GM12878 (cell line): ENCODE measurements around the gene TBX10. TPM values are rescaled to one million over a fixed set of nuclear protein-coding genes. Genes with fewer than 3 reads are reported as not detected.

Source experiments
- ATAC-seq: fragments of 200-7000 bp; cut with Tn5 transposase; 3 replicates; pipeline ENCODE4 v1.9.1; 2020; ENCODE audit warnings: mild to moderate bottlenecking, moderate library complexity
- BruUV-seq: library from RNA; stranded (reverse); fragments of 400-500 nt; replicated peaks from 2 replicates; lab custom pipeline; 2021; lab: Mats Ljungman, UMichigan
- CTCF ChIA-PET: fragments of 300-600 bp; sonication (Branson Sonifier 250); formaldehyde crosslinking; extraction: SDS; loops from one replicate; lab custom pipeline; 2021; ENCODE audit warnings: inconsistent platforms; lab: Yijun Ruan, JAX
- POLR2A ChIA-PET: fragments of 350-600 bp; formaldehyde crosslinking; extraction: SDS; loops from one replicate; lab custom pipeline; 2021; ENCODE audit warnings: inconsistent platforms; lab: Charles Lee
- RAD21 ChIA-PET: fragments of 300-600 bp; sonication (Branson Sonifier 250); formaldehyde crosslinking; loops from one replicate; lab custom pipeline; 2023; ENCODE audit warnings: antibody characterized with exemption; ENCODE audit not compliant: unreplicated experiment; lab: Charles Lee
- SMC1A ChIA-PET: fragments of 300-600 bp; sonication (Branson Sonifier 250); formaldehyde crosslinking; loops from one replicate; lab custom pipeline; 2023; ENCODE audit not compliant: unreplicated experiment, uncharacterized antibody; lab: Charles Lee
- DNase-seq: peaks from one replicate; pipeline ENCODE4 v3.0.0-alpha.2; 2011; ENCODE audit warnings: low read depth, low spot score
- FAIRE-seq: peaks from 3 replicates; lab custom pipeline; 2011; peaks lifted over from hg19 to GRCh38; lab: Jason Lieb, UNC
- H2AFZ ChIP-seq: 2 replicates; pipeline ENCODE4 v1.6.0; 2011; ENCODE audit warnings: low read depth, low read length, control low read depth; ENCODE audit not compliant: control insufficient read depth
- H3K27ac ChIP-seq: 2 replicates; pipeline ENCODE4 v1.5.1; 2011; ENCODE audit warnings: control low read depth; ENCODE audit not compliant: control insufficient read depth, insufficient read depth
- H3K27me3 ChIP-seq, 2 experiments: replicated peaks in 1 of 2; 2 replicates each; pipeline versions ENCODE4 v1.6.0 to v1.6.1; 2011; ENCODE audit warnings: low read length in 1 of 2; ENCODE audit not compliant: control insufficient read depth in 2 of 2, insufficient read depth in 2 of 2
- H3K36me3 ChIP-seq, 2 experiments: 2 replicates each; pipeline ENCODE4 v1.5.1; 2011; ENCODE audit warnings: low read length in 1 of 2; ENCODE audit not compliant: control insufficient read depth in 2 of 2, insufficient read depth in 2 of 2
- H3K4me1 ChIP-seq: 2 replicates; pipeline ENCODE4 v1.6.1; 2011; ENCODE audit warnings: mild to moderate bottlenecking, low read length, moderate library complexity, mixed read lengths; ENCODE audit not compliant: control insufficient read depth, insufficient read depth
- H3K4me2 ChIP-seq: 2 replicates; pipeline ENCODE4 v1.6.0; 2011; ENCODE audit warnings: control low read depth; ENCODE audit not compliant: control insufficient read depth, insufficient read depth
- H3K4me3 ChIP-seq: fragments of 200-600 bp; sonication (generic); 2 replicates; pipeline ENCODE4 v1.5.1; 2016
- H3K79me2 ChIP-seq: 2 replicates; pipeline ENCODE4 v1.6.0; 2011; ENCODE audit warnings: low read length; ENCODE audit not compliant: control insufficient read depth, insufficient read depth
- H3K9ac ChIP-seq: 2 replicates; pipeline ENCODE4 v1.8.0; 2011; ENCODE audit warnings: low read length, control low read depth, mixed read lengths; ENCODE audit not compliant: control insufficient read depth, insufficient read depth
- H3K9me3 ChIP-seq: replicated peaks from 3 replicates; pipeline ENCODE4 v1.5.1; 2011; ENCODE audit warnings: mild to moderate bottlenecking, low read length; ENCODE audit not compliant: control insufficient read depth, insufficient read depth
- H4K20me1 ChIP-seq: 2 replicates; pipeline ENCODE4 v1.6.0; 2011; ENCODE audit not compliant: control insufficient read depth, insufficient read depth
- MTA3 ChIP-seq: IDR thresholded peaks from 2 replicates; pipeline ENCODE4 v1.6.1; 2012; ENCODE audit warnings: low read length, inconsistent platforms, borderline replicate concordance
- WGBS: methylation state at CpG from one replicate; pipeline ENCODE4 v1.1.6; 2016; ENCODE audit warnings: low lambda C conversion rate; ENCODE audit not compliant: insufficient replicate concordance, insufficient coverage; ENCODE audit errors: missing lambda C conversion rate; 5-methylcytosine and 5-hydroxymethylcytosine counted together
- in situ Hi-C: fragments of 300-500 bp; cut with MboI; formaldehyde crosslinking; loops from 9 replicates; pipeline ENCODE4 v1.14.3; 2018; ENCODE audit warnings: mixed read lengths
- intact Hi-C: fragments of 100-400 bp; cut with micrococcal nuclease; formaldehyde crosslinking; loops from one replicate; pipeline ENCODE4 v1.14.2; 2022; ENCODE audit not compliant: unreplicated experiment
- polyA plus RNA-seq, 11 experiments: library from polyadenylated mRNA; depleted of rRNA in 4 of 11; unstranded in 6 of 11; stranded (reverse) in 5 of 11; fragments of >200 nt; fragmentation: Nextera tagmentation in 4 of 11; fragmentation: Illumina TruSeq in 1 of 11; extraction: Ambion mirVana in 4 of 11; extraction: Trizol in 1 of 11; gene quantifications; 1 replicate in 1 of 11; 2 replicates in 10 of 11; pipeline versions ENCODE4 v1.2.1 to v1.2.3, GENCODE V29; 2011 to 2016; ENCODE audit warnings: inconsistent platforms in 2 of 11, missing spikeins in 2 of 11, low read depth in 1 of 11
- total RNA-seq, 4 experiments: library from RNA; depleted of rRNA in 3 of 4; stranded (reverse); fragments of >200 nt in 3 of 4; fragmentation: Illumina TruSeq in 1 of 4; extraction: Trizol in 1 of 4; gene quantifications; 2 replicates each; pipeline versions ENCODE4 v1.2.1 to v1.2.3, GENCODE V29; 2013 to 2021
- TF ChIP-seq, protein P1 (sequence below): fragments of 450-650 bp; IDR thresholded peaks from 2 replicates; pipeline ENCODE4 v1.6.1; 2018; ENCODE audit warnings: mild to moderate bottlenecking, low read depth, moderate library complexity; ENCODE audit not compliant: partially characterized antibody

The TBX10 gene
- total and polyA plus RNA-seq, 10 of the 15 experiments (the other 5 are each of a cell fraction or from before 2014, with no cell fraction given), result 0.10 to 0.44 (median 0.20) TPM; not detected in 4

DNA sequence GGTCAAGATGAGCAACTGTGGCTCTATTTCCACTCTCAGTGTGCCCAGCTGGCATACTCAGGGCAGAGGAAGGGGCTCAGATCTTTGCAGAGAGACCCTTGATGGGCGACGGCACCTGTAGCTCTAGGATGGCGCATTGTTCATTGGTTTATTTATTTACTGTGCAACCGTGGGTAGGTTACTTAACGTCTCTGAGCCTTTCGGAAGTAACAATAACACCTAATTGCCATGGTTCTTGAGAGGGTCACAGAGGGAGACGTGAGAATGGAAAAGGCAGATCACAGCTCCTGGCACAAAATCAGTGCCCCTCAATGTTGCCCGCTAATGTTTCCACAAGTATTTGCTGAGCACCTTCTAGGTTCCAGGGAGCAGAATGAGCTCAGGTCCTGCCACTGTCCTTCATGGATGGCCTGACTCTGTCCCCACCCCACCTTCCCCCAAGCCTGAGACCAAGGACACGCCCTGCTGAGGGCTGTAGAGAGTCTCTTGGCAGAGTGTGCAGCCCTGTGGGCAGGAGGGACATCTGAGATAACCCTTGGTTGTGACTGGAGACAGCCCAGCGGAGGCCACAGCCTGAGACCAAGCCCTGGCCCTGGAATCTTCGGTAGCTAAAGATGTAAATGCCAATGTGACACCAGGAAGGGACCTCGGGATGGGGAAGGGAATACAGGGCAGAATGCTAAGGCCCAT, 35.6 kb upstream of the TBX10 start:
- FAIRE-seq (no peak), DNase-seq (no peak), ATAC-seq (no peak)
- Histone ChIP-seq H3K79me2 (no peaks in the 10 kb centered on the region), H3K27ac (no peak overlapping the region), H3K27me3 (peaks cover 0 to 6% of the 10 kb centered on the region in 2 experiments; a peak in 2 of 4 replicates), H3K4me1 (no peaks in the 10 kb centered on the region), H3K9ac (no peak overlapping the region), H4K20me1 (no peaks in the 10 kb centered on the region), H3K9me3 (no peaks in the 10 kb centered on the region; the same call in 2 of the 3 replicates), H2AFZ (no peak overlapping the region), H3K4me2 (no peak overlapping the region), H3K36me3 (no peaks in the 10 kb centered on the region), H3K4me3 (no peak overlapping the region)
- WGBS, result 59% methylated on average over 12 of the region's 12 CpGs
- CTCF ChIA-PET, result interaction anchor here (0.6 kb wide), 1 partner anchor 91 kb away, joined by 3 read pairs; no protein-coding TSS in a partner anchor
- SMC1A ChIA-PET, result interaction anchor here (1.1 kb wide), 1 partner anchor 17 kb away, joined by 3 read pairs; no protein-coding TSS in a partner anchor
- intact Hi-C loops, result no loop called here
- RAD21 ChIA-PET, result no interaction called here
- in situ Hi-C loops, result no loop called here
- POLR2A ChIA-PET, result no interaction called here
- TF ChIP-seq, protein P1, sequence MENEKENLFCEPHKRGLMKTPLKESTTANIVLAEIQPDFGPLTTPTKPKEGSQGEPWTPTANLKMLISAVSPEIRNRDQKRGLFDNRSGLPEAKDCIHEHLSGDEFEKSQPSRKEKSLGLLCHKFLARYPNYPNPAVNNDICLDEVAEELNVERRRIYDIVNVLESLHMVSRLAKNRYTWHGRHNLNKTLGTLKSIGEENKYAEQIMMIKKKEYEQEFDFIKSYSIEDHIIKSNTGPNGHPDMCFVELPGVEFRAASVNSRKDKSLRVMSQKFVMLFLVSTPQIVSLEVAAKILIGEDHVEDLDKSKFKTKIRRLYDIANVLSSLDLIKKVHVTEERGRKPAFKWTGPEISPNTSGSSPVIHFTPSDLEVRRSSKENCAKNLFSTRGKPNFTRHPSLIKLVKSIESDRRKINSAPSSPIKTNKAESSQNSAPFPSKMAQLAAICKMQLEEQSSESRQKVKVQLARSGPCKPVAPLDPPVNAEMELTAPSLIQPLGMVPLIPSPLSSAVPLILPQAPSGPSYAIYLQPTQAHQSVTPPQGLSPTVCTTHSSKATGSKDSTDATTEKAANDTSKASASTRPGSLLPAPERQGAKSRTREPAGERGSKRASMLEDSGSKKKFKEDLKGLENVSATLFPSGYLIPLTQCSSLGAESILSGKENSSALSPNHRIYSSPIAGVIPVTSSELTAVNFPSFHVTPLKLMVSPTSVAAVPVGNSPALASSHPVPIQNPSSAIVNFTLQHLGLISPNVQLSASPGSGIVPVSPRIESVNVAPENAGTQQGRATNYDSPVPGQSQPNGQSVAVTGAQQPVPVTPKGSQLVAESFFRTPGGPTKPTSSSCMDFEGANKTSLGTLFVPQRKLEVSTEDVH, result no peak
- no peak for TF ChIP-seq MTA3
- no TSS peak for BruUV-seq
